ACC112 (cell line): ENCODE results near the gene PI4KA.

Source experiments
- H2AFZ ChIP-seq: fragments of 200-600 bp; sonication (generic); one replicate; pipeline ENCODE4 v1.6.0; 2017; ENCODE audit warnings: antibody characterized with exemption, low read length; ENCODE audit not compliant: unreplicated experiment
- H3K27ac ChIP-seq: fragments of 200-600 bp; sonication (generic); 2 replicates; pipeline ENCODE4 v1.5.1; 2014; ENCODE audit warnings: low read depth, mild to moderate bottlenecking, antibody characterized with exemption, low read length, moderate library complexity
- H3K27me3 ChIP-seq: fragments of 200-600 bp; sonication (generic); 2 replicates; pipeline ENCODE4 v1.6.1; 2014; ENCODE audit warnings: mild to moderate bottlenecking, antibody characterized with exemption, low read length, moderate library complexity, mixed read lengths; ENCODE audit not compliant: insufficient read depth
- H3K36me3 ChIP-seq: fragments of 200-600 bp; sonication (generic); 2 replicates; pipeline ENCODE4 v1.6.1; 2016; ENCODE audit warnings: mild to moderate bottlenecking, antibody characterized with exemption, low read length, moderate library complexity, mixed read lengths; ENCODE audit not compliant: insufficient read depth
- H3K4me1 ChIP-seq: fragments of 200-600 bp; sonication (generic); one replicate; pipeline ENCODE4 v1.6.1; 2016; ENCODE audit warnings: low read length, mixed read lengths; ENCODE audit not compliant: insufficient read depth, unreplicated experiment, control insufficient read depth
- H3K4me3 ChIP-seq: fragments of 200-600 bp; sonication (generic); 2 replicates; pipeline ENCODE4 v1.5.1; 2014; ENCODE audit warnings: mild to moderate bottlenecking, low read depth, low read length
- H3K79me2 ChIP-seq: fragments of 200-600 bp; sonication (generic); one replicate; pipeline ENCODE4 v1.6.0; 2016; ENCODE audit warnings: low read length; ENCODE audit not compliant: control insufficient read depth, unreplicated experiment, insufficient read depth

Gene PI4KA

GRCh38 chr22:20752873-20753272 is 105.7 kb downstream of the PI4KA start:
- Histone ChIP-seq H3K36me3 (no peaks in the 10 kb centered on the region), H2AFZ (no peak overlapping the region), H3K4me1 (peaks cover 14% of the 10 kb centered on the region), H3K4me3 (no peak overlapping the region), H3K27me3 (no peaks in the 10 kb centered on the region), H3K27ac (no peak overlapping the region), H3K79me2 (no peaks in the 10 kb centered on the region)

GRCh38 chr22:20752104-20752741 is 106.4 kb downstream of the PI4KA start:
- no peaks in the 10 kb centered on the region for H3K36me3 ChIP-seq

GRCh38 chr22:20751185-20751851 is 107.3 kb downstream of the PI4KA start:
- no peaks in the 10 kb centered on the region for H3K79me2 ChIP-seq
- no peak overlapping the region for H2AFZ ChIP-seq
- H3K36me3 ChIP-seq = no peaks in the 10 kb centered on the region
- no peaks in the 10 kb centered on the region for H3K27me3 ChIP-seq
- no peak overlapping the region for H3K4me3 ChIP-seq
- H3K4me1 ChIP-seq = peaks cover 14% of the 10 kb centered on the region
- H3K27ac ChIP-seq = no peak overlapping the region

More at GRCh38 chr22:20752104-20752741, 106.4 kb downstream of the PI4KA start:
- Histone ChIP-seq H2AFZ (no peak overlapping the region), H3K4me3 (no peak overlapping the region), H3K27ac (no peak overlapping the region), H3K27me3 (no peaks in the 10 kb centered on the region), H3K4me1 (peaks cover 14% of the 10 kb centered on the region), H3K79me2 (no peaks in the 10 kb centered on the region)

GRCh38 chr22:20750461-20751184 is 108.0 kb downstream of the PI4KA start:
- no peaks in the 10 kb centered on the region for H3K79me2 ChIP-seq
- H3K27me3 ChIP-seq = no peaks in the 10 kb centered on the region
- no peak overlapping the region for H3K4me3 ChIP-seq
- H2AFZ ChIP-seq = no peak overlapping the region
- H3K27ac ChIP-seq = no peak overlapping the region; the same call in 1 of the 2 replicates
- H3K36me3 ChIP-seq = no peaks in the 10 kb centered on the region
- H3K4me1 ChIP-seq = peaks cover 14% of the 10 kb centered on the region

GRCh38 chr22:20749453-20749852 is 109.2 kb downstream of the PI4KA start:
- H3K27me3 ChIP-seq = no peaks in the 10 kb centered on the region
- no peak overlapping the region for H3K4me3 ChIP-seq
- H3K4me1 ChIP-seq = peaks cover 14% of the 10 kb centered on the region
- H2AFZ ChIP-seq = no peak overlapping the region
- no peaks in the 10 kb centered on the region for H3K79me2 ChIP-seq
- H3K27ac ChIP-seq = no peak overlapping the region
- no peaks in the 10 kb centered on the region for H3K36me3 ChIP-seq

- H3K27ac ChIP-seq = no peak overlapping the region
- no peaks in the 10 kb centered on the region for H3K27me3 ChIP-seq
- no peak overlapping the region for H2AFZ ChIP-seq
- no peaks in the 10 kb centered on the region for H3K36me3 ChIP-seq
- H3K79me2 ChIP-seq = no peaks in the 10 kb centered on the region
- H3K4me1 ChIP-seq = peaks cover 14% of the 10 kb centered on the region
- no peak overlapping the region for H3K4me3 ChIP-seq
Observed at GRCh38 chr22:20748731-20749428, 109.7 kb downstream of the PI4KA start.

- no peaks in the 10 kb centered on the region for H3K27me3 ChIP-seq
- no peaks in the 10 kb centered on the region for H3K36me3 ChIP-seq
- H3K27ac ChIP-seq = no peak overlapping the region
- peaks cover 14% of the 10 kb centered on the region for H3K4me1 ChIP-seq
- H2AFZ ChIP-seq = no peak overlapping the region
- H3K4me3 ChIP-seq = no peak overlapping the region
- no peaks in the 10 kb centered on the region for H3K79me2 ChIP-seq
Observed at GRCh38 chr22:20748082-20748481, 110.5 kb downstream of the PI4KA start.

GRCh38 chr22:20747223-20747622 is 111.4 kb downstream of the PI4KA start:
- Histone ChIP-seq H3K27me3 (no peaks in the 10 kb centered on the region), H2AFZ (no peak overlapping the region), H3K27ac (no peak overlapping the region), H3K36me3 (no peaks in the 10 kb centered on the region), H3K4me3 (no peak overlapping the region), H3K79me2 (no peaks in the 10 kb centered on the region), H3K4me1 (peaks cover 14% of the 10 kb centered on the region)

GRCh38 chr22:20746431-20747189 is 112.0 kb downstream of the PI4KA start:
- H3K79me2 ChIP-seq = no peaks in the 10 kb centered on the region
- no peaks in the 10 kb centered on the region for H3K36me3 ChIP-seq
- no peaks in the 10 kb centered on the region for H3K27me3 ChIP-seq
- H2AFZ ChIP-seq = no peak overlapping the region
- peaks cover 14% of the 10 kb centered on the region for H3K4me1 ChIP-seq
- no peak overlapping the region for H3K4me3 ChIP-seq
- H3K27ac ChIP-seq = no peak overlapping the region

- Histone ChIP-seq H3K79me2 (no peaks in the 10 kb centered on the region), H3K27me3 (no peaks in the 10 kb centered on the region), H3K4me3 (no peak overlapping the region), H3K36me3 (0 out of 2 replicates have a peak, but pooled peaks cover 10% of the 10 kb centered on the region), H3K27ac (no peak overlapping the region), H2AFZ (no peak overlapping the region), H3K4me1 (peaks cover under 1% of the 10 kb centered on the region)
Observed at GRCh38 chr22:20745119-20745518, 113.5 kb downstream of the PI4KA start.
